Hindlimb muscle (tissue), 1 donor: ENCODE results near the gene B3GNT8. TPM values are rescaled to one million over a fixed set of nuclear protein-coding genes. Genes with fewer than 3 reads are reported as not detected.
"Not testable (repeated sequence)": the region's sequence is repeated elsewhere in the genome, so short reads cannot be mapped to it uniquely, and the experiment has no call there.

Experiments used
- DNase-seq: peaks from one replicate; pipeline ENCODE4 v3.0.0-alpha.2; 2013
- polyA plus RNA-seq: library from polyadenylated mRNA; unstranded; fragments of 120-200 nt; gene quantifications from one replicate; pipeline ENCODE4 v1.2.1, GENCODE V29; 2013; ENCODE audit not compliant: insufficient read length

The B3GNT8 gene
- polyA plus RNA-seq, 1 donor = 3.1 TPM

- DNase-seq = no peak
Measured at GRCh38 chr19:41386442-41386841, 40.7 kb downstream of the B3GNT8 start.

GRCh38 chr19:41384351-41384750, 42.8 kb downstream of the B3GNT8 start:
- no peak for DNase-seq

- DNase-seq = not testable (repeated sequence)
Measured at GRCh38 chr19:41381536-41381935, 45.6 kb downstream of the B3GNT8 start.

GRCh38 chr19:41377977-41378709, 49.0 kb downstream of the B3GNT8 start:
- DNase-seq = no peak

DNA sequence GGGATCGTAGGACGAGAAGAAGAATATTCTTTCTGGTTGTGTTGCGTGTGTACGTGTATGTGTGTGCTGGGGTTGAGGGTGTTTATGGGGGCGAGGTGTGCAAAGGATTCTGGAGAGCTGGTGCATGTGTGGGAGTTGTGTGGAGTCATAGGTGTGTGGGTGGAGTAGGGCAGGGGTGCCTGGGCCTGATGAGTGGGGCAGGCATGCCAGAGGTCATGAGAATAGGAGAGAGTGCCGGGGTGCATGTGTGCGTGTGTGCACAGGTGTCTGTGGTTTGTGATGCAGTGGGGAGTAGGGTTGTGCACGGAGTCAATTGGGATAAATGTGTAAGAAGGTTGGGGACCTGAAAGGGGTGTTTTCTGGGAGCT, 50.2 kb downstream of the B3GNT8 start:
- DNase-seq = no peak

- DNase-seq = no peak
Measured at GRCh38 chr19:41376241-41376997, 50.8 kb downstream of the B3GNT8 start, which contains the start of gene TMEM91. TSS of gene TMEM91 (plus strand) at chr19:41376533. CDS start at chr19:41378310, 1,777 bp downstream.

Other genes starting within 250 kb of the B3GNT8 start
- 0.46 TPM for gene CYP2S1, start 234.2 kb downstream of the B3GNT8 start, polyA plus RNA-seq
- 27.2 TPM for gene AXL, start 208.2 kb downstream of the B3GNT8 start, polyA plus RNA-seq
- 166 TPM for gene HNRNPUL1, start 163.0 kb downstream of the B3GNT8 start, polyA plus RNA-seq
- 39.8 TPM for gene CCDC97, start 117.2 kb downstream of the B3GNT8 start, polyA plus RNA-seq
- 23.9 TPM for gene TGFB1, start 73.5 kb downstream of the B3GNT8 start, polyA plus RNA-seq
- gene B9D2, start 63.2 kb downstream of the B3GNT8 start, polyA plus RNA-seq = 2.0 TPM
- gene TMEM91, start 50.8 kb downstream of the B3GNT8 start, polyA plus RNA-seq = 6.8 TPM
- gene EXOSC5, start 30.0 kb downstream of the B3GNT8 start, polyA plus RNA-seq = 17.6 TPM
- 35.2 TPM for gene BCKDHA, start 29.6 kb downstream of the B3GNT8 start, polyA plus RNA-seq
- 40.9 TPM for gene DMAC2, start 12.5 kb upstream of the B3GNT8 start, polyA plus RNA-seq
- gene ERICH4, start 15.8 kb upstream of the B3GNT8 start, polyA plus RNA-seq = not detected
- 2.0 TPM for gene CEACAM21, start 148.8 kb upstream of the B3GNT8 start, polyA plus RNA-seq
- not detected for gene CEACAM4, start 199.7 kb upstream of the B3GNT8 start, polyA plus RNA-seq